ENCODE measurements around the gene PDE9A.

DNA sequence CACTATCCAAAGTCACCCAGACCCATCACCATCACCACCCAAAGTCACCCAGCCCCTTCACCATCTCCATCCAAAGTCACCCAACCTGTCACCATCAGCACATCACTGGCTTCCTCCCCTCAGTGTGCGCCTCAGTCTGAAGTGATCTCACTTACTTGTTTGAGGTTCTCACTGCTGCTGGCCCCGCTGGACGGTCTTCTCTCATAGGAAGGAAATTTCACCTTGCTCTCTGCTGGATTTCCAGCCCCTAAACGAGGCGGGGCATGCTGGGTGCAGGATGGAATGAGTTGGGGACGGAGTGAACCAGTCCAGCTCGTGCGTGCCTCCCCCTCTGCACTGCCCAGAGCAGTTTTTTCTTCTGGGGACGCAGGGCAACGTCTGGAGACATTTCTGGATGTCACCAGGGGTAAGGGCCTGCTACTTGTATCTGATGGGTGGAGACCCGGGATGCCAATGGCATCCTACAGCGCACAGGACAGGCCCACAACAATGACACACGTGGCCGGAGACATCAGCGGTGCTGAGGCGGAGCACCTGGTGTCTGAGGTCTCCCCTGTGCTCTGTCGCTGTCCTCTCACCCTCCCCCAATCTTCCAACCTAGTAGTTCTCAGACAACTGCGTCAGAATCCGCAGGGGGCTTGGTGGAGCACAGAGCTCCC, 38.6 kb downstream of the PDE9A start:
- no peak for TF ChIP-seq CTCF (IDR thresholded peaks at IDR 0.05)
- no peak for TF ChIP-seq POLR2A (IDR thresholded peaks at IDR 0.05)
